Common myeloid progenitor, CD34-positive (primary cell): ENCODE data around the gene MTPN.

ENCODE experiments used
- CTCF ChIA-PET: fragments of 350-600 bp; sonication (Branson Sonifier 250); formaldehyde crosslinking; loops from one replicate; lab custom pipeline; 2021; ENCODE audit warnings: antibody characterized with exemption; lab: Charles Lee
- POLR2A ChIA-PET: fragments of 350-600 bp; sonication (Branson Sonifier 250); formaldehyde crosslinking; loops from one replicate; lab custom pipeline; 2021; ENCODE audit warnings: antibody characterized with exemption; lab: Charles Lee
- DNase-seq, 3 donors: peaks; one replicate each; pipeline versions ENCODE4 v3.0.0 to v3.0.0-alpha.2; 2013
- H3K27ac ChIP-seq, 2 experiments: 1 replicate in 1 of 2; 2 replicates in 1 of 2; pipeline ENCODE4 v1.7.0; 2013; ENCODE audit warnings: inconsistent platforms in 2 of 2, low read length in 2 of 2, mild to moderate bottlenecking in 2 of 2, low read depth in 1 of 2, moderate library complexity in 1 of 2; ENCODE audit not compliant: severe bottlenecking in 2 of 2, insufficient read depth in 1 of 2, poor library complexity in 1 of 2
- H3K27me3 ChIP-seq, 5 experiments: replicated peaks in 2 of 5; 1 replicate in 3 of 5; 2 replicates in 2 of 5; pipeline versions ENCODE4 v1.6.1 to v1.7.0; 2013; ENCODE audit warnings: low read length in 4 of 5, mild to moderate bottlenecking in 2 of 5, moderate library complexity in 2 of 5, inconsistent platforms in 1 of 5; ENCODE audit not compliant: insufficient read depth in 5 of 5, control insufficient read depth in 4 of 5
- H3K36me3 ChIP-seq, 4 experiments: 1 replicate in 2 of 4; 2 replicates in 2 of 4; pipeline versions ENCODE4 v1.6.1 to v1.7.0; 2013; ENCODE audit warnings: low read length in 3 of 4, control low read depth in 1 of 4, mild to moderate bottlenecking in 1 of 4; ENCODE audit not compliant: control insufficient read depth in 4 of 4, insufficient read depth in 4 of 4
- H3K4me1 ChIP-seq, 4 experiments: 1 replicate in 3 of 4; 2 replicates in 1 of 4; pipeline versions ENCODE4 v1.6.1 to v1.7.1; 2013; ENCODE audit warnings: low read length in 3 of 4, mild to moderate bottlenecking in 3 of 4, control low read depth in 1 of 4, inconsistent platforms in 1 of 4, moderate library complexity in 1 of 4; ENCODE audit not compliant: control insufficient read depth in 4 of 4, insufficient read depth in 4 of 4; ENCODE audit errors: control extremely low read depth in 1 of 4
- H3K4me3 ChIP-seq, 7 experiments: 1 replicate in 4 of 7; 2 replicates in 3 of 7; pipeline versions ENCODE4 v1.5.1 to v1.7.0; 2013; ENCODE audit warnings: mild to moderate bottlenecking in 7 of 7, low read length in 6 of 7, moderate library complexity in 6 of 7, inconsistent platforms in 2 of 7, low read depth in 2 of 7, control low read depth in 1 of 7; ENCODE audit not compliant: insufficient read depth in 4 of 7, control insufficient read depth in 1 of 7; ENCODE audit errors: extremely low read depth in 1 of 7
- H3K9me3 ChIP-seq, 5 experiments: 1 replicate in 4 of 5; 2 replicates in 1 of 5; pipeline versions ENCODE4 v1.6.1 to v1.7.1; 2013; ENCODE audit warnings: low read length in 4 of 5, mild to moderate bottlenecking in 2 of 5, inconsistent platforms in 1 of 5, low read depth in 1 of 5, moderate library complexity in 1 of 5; ENCODE audit not compliant: control insufficient read depth in 4 of 5, insufficient read depth in 2 of 5; ENCODE audit errors: control extremely low read depth in 1 of 5
- WGBS: methylation state at CpG from one replicate; pipeline ENCODE4 v1.1.5; 2013; ENCODE audit not compliant: insufficient coverage; 5-methylcytosine and 5-hydroxymethylcytosine counted together

MTPN gene

DNA sequence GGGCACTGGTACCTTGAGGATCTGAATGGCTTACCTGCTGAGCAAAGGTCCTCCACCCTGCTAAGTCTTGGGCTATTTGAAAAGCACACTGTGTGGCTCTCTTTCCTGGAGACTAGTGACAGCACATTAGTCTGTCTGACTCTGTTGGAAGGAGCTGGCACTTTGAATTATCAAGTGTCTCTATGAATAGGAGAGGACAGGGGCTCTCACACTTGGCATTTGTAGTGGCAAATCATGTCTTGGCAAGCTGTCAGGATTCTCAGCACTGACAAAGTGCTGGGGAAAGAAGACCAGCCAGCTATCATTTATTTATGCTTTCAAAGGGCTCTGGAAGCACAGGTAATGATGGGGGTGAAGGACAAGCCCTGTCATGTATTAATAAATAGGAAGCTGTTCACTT is 62.8 kb downstream of the MTPN start:
- H3K4me3 ChIP-seq = no peak overlapping the region
- H3K36me3 ChIP-seq = no peaks in the 10 kb centered on the region
- peaks cover 0 to 7% (median 2%) of the 10 kb centered on the region in 5 experiments for H3K9me3 ChIP-seq
- peaks cover 0 to 9% (median 3%) of the 10 kb centered on the region in 4 experiments for H3K4me1 ChIP-seq
- ChIA-PET CTCF (interaction anchor here (0.9 kb wide), 1 partner anchor 96 kb away, joined by 4 read pairs; no protein-coding TSS in a partner anchor), POLR2A (no interaction called here)
- DNase-seq = no peak
- H3K27me3 ChIP-seq = no peaks in the 10 kb centered on the region
- no peak overlapping the region for H3K27ac ChIP-seq

DNA sequence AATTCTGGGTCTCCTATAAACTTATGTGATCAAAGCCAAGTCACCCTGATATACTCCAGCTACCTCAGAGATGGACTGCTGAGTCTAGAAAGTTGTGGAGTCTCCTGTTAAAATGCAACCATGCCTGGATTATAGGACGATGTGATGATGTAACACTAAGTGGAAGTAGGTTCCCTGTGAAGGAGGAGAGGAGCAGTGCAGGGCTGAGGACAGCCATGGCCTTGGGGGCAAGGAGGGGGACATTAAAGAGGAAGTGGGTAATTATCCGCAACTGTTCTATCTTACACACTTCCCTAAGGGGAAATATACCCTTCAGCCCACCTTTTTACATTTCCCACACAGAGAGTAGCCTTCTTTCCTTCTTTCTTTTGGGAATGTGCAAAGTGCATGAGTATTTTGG is 63.8 kb downstream of the MTPN start:
- CTCF ChIA-PET = no interaction called here
- Histone ChIP-seq H3K27me3 (no peaks in the 10 kb centered on the region), H3K4me1 (peaks cover 0 to 7% (median 1%) of the 10 kb centered on the region in 4 experiments), H3K9me3 (peaks cover 0 to 7% (median 2%) of the 10 kb centered on the region in 5 experiments), H3K36me3 (no peaks in the 10 kb centered on the region), H3K27ac (no peak overlapping the region), H3K4me3 (no peak overlapping the region)
- DNase-seq = no peak
- POLR2A ChIA-PET = no interaction called here
- WGBS = 89% methylated on average over 1 of the region's 2 CpGs

DNA sequence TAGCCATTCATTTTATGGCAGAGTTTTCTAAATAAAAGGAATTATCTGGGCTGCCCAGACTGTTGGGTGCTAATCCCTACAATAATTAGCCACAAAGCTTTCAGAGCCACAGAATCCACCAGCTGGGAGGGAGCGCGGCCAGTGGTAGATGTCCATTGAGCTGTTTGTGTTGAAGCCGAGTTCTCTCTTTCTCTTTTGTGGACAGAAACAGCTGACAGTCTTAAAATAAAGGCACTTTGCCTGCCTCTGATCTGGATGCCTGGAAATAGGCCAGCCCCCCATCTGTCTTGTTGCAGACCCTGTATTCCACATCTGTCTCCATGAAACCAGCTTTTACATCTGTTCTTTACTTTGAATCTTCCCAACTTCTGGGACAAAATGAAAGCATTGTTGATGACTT is 66.1 kb downstream of the MTPN start:
- no peak for DNase-seq
- CTCF ChIA-PET = no interaction called here
- Histone ChIP-seq H3K4me1 (no peaks in the 10 kb centered on the region), H3K36me3 (no peaks in the 10 kb centered on the region), H3K4me3 (no peak overlapping the region), H3K27ac (no peak overlapping the region), H3K9me3 (peaks cover 0 to 2% (median 0%) of the 10 kb centered on the region in 5 experiments), H3K27me3 (no peaks in the 10 kb centered on the region)
- 96% methylated on average over 3 of the region's 3 CpGs for WGBS
- POLR2A ChIA-PET = no interaction called here

DNA sequence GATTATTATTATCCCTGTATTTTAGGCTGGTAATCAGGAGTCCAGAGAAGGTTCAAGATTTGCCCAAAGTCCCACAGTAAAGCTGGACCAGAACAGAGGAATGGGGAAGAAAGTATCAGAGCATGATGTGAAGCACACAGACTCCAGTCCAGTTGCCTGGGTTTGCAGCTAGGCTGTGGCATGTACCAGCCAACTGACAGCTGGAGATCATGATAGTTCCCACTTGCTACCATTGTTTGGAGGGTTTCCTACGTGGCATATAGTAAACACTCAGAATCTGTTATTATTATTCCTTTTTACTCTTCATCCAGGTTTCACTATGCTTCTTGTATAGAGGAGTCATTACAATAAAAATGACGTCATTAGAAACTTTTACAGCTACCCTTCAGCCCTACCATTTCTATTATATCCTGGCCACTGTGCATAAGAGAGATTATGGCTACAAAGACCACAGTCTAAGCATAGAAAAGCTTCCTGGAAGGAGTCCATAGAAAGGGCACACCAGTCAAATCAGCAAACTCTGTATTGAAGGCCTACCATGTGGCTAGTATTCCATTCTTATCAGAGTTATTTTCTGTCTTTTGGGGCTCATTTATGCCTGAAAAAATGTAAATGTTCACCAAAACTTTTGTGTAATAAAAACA is 66.6 kb downstream of the MTPN start:
- WGBS = 100% methylated on average over 1 of the region's 2 CpGs
- Histone ChIP-seq H3K36me3 (no peaks in the 10 kb centered on the region), H3K27ac (no peak overlapping the region), H3K9me3 (no peaks in the 10 kb centered on the region), H3K4me3 (no peak overlapping the region), H3K4me1 (peaks cover 0 to 4% (median 0%) of the 10 kb centered on the region in 4 experiments), H3K27me3 (no peaks in the 10 kb centered on the region)
- POLR2A ChIA-PET = no interaction called here
- DNase-seq = no peak
- CTCF ChIA-PET = no interaction called here

DNA sequence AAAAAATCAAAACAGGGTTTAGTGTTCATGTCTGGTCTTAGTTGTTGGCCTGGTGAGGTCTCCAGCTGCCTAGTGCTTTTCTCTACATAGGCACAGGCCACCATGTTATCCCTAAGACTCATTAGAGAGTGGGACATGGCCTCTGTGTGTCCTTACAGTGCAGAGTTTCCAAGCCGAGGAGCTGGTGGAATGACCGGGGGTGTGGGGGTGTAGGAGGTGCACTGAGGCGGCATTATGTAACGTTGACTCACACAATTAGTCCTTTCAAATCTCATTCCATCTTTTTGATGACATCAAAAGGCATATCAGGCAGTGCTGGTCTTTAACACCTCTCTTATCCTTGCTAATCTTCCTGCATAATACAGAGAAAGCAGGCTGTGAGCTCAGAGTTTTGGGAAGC is 71.3 kb downstream of the MTPN start:
- no peak overlapping the region for H3K27ac ChIP-seq
- no CpG with 5 or more reads among the region's 4 CpGs for WGBS
- POLR2A ChIA-PET = no interaction called here
- no peaks in the 10 kb centered on the region for H3K36me3 ChIP-seq
- no peak for DNase-seq
- no peaks in the 10 kb centered on the region for H3K9me3 ChIP-seq
- peaks cover 0 to 13% (median 2%) of the 10 kb centered on the region in 4 experiments for H3K4me1 ChIP-seq
- CTCF ChIA-PET = no interaction called here
- no peak overlapping the region for H3K4me3 ChIP-seq
- no peaks in the 10 kb centered on the region for H3K27me3 ChIP-seq

DNA sequence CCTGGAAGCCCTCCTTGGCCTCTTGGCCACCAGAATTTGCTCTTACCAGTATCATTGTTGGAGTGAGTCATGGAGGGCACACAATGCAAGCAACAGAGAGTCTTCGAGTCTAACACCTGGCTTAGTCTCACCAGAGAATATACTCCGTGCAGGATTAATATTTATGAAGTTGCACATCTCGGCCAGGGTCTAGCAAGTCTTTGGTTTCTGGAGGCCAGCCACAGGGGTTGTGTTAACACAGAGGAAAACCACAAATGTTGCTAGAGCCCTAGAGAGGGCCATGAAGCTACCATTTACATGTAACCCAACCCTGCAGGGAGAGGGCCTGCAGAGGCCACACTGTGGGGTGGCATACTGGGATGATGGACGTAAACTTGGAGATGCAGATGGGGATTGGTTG is 71.8 kb downstream of the MTPN start:
- DNase-seq = no peak
- no peaks in the 10 kb centered on the region for H3K9me3 ChIP-seq
- peaks cover 0 to 13% (median 2%) of the 10 kb centered on the region in 4 experiments for H3K4me1 ChIP-seq
- no peak overlapping the region for H3K27ac ChIP-seq
- 47% methylated on average over 4 of the region's 4 CpGs for WGBS
- no peak overlapping the region for H3K4me3 ChIP-seq
- no peaks in the 10 kb centered on the region for H3K27me3 ChIP-seq
- POLR2A ChIA-PET = interaction anchor here (0.6 kb wide), 1 partner anchor 38 kb away, joined by 3 read pairs; no protein-coding TSS in a partner anchor
- CTCF ChIA-PET = no interaction called here
- no peaks in the 10 kb centered on the region for H3K36me3 ChIP-seq

DNA sequence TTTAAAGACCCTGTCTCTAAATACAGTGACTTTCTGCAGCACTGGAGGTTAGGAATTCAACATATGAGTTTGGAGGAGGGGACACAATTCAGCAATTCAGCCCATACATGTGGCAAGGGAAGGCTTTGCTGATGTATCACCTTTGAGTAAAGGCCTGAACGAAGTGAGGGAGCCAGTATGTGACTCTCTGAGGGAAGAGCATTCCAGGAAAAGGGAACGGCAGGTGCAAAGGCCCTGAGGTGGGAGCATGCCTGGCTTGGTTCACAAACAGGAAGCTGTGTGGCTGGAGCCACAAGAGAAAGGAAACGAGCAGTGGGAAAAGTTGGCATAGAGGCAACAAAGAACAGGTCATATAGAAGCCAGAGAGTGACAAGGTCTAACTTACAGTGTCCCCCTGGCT is 72.9 kb downstream of the MTPN start:
- ChIA-PET POLR2A (no interaction called here), CTCF (no interaction called here)
- Histone ChIP-seq H3K36me3 (no peaks in the 10 kb centered on the region), H3K27ac (no peak overlapping the region), H3K4me1 (peaks cover 0 to 13% (median 2%) of the 10 kb centered on the region in 4 experiments), H3K4me3 (no peak overlapping the region), H3K27me3 (no peaks in the 10 kb centered on the region), H3K9me3 (no peaks in the 10 kb centered on the region)
- WGBS = 87% methylated on average over 3 of the region's 3 CpGs
- no peak for DNase-seq
